Peyer's patch (tissue), 4 donors: ENCODE data around the gene GUCY1A2. TPM values are rescaled to one million over a fixed set of nuclear protein-coding genes. Genes with fewer than 3 reads are reported as not detected.

Experiments
- DNase-seq, 3 donors: peaks; one replicate each; pipeline ENCODE4 v3.0.0-alpha.2; 2017 to 2019
- H3K27ac ChIP-seq, 4 donors: fragments of 200-600 bp; sonication (generic); one replicate each; pipeline ENCODE4 v1.5.1; 2016 to 2019
- H3K27me3 ChIP-seq, 2 donors: fragments of 200-600 bp; sonication (generic); one replicate each; pipeline ENCODE4 v1.5.1; 2019
- H3K36me3 ChIP-seq, 3 donors: fragments of 200-600 bp; sonication (generic); one replicate each; pipeline ENCODE4 v1.5.1; 2016 to 2019
- H3K4me1 ChIP-seq, 4 donors: fragments of 200-600 bp; sonication (generic); one replicate each; pipeline ENCODE4 v1.5.1; 2016 to 2019
- H3K4me3 ChIP-seq, 4 donors: fragments of 200-600 bp; sonication (generic); 1 replicate in 3 of 4; 2 replicates in 1 of 4; pipeline ENCODE4 v1.5.1; 2016 to 2019; ENCODE audit warnings: mild to moderate bottlenecking in 1 of 4
- H3K9me3 ChIP-seq, 4 donors: fragments of 200-600 bp; sonication (generic); one replicate each; pipeline ENCODE4 v1.5.1; 2016 to 2019; ENCODE audit warnings: mild to moderate bottlenecking in 1 of 4
- POLR2A ChIP-seq, 2 donors: fragments of 450-650 bp; IDR thresholded peaks; one replicate each; pipeline ENCODE4 v1.5.1; 2017; ENCODE audit warnings: antibody characterized with exemption in 2 of 2, mild to moderate bottlenecking in 2 of 2, moderate library complexity in 2 of 2
- total RNA-seq, 4 donors: library from RNA; depleted of rRNA; stranded (reverse); fragments of >200 nt; gene quantifications; one replicate each; pipeline ENCODE4 v1.1.0, GENCODE V29; 2016
- TF ChIP-seq, protein P1 (sequence below), 6 experiments: fragments of 450-650 bp in 4 of 6; fragments of 200-600 bp in 2 of 6; sonication (generic) in 1 of 6; IDR thresholded peaks; one replicate each; pipeline ENCODE4 v1.5.1; 2017 to 2019; ENCODE audit warnings: antibody characterized with exemption in 6 of 6, mild to moderate bottlenecking in 3 of 6, moderate library complexity in 1 of 6

GUCY1A2 gene
- total RNA-seq, 4 donors from 2014 or later = 0.53 to 0.95 (median 0.75) TPM

DNA sequence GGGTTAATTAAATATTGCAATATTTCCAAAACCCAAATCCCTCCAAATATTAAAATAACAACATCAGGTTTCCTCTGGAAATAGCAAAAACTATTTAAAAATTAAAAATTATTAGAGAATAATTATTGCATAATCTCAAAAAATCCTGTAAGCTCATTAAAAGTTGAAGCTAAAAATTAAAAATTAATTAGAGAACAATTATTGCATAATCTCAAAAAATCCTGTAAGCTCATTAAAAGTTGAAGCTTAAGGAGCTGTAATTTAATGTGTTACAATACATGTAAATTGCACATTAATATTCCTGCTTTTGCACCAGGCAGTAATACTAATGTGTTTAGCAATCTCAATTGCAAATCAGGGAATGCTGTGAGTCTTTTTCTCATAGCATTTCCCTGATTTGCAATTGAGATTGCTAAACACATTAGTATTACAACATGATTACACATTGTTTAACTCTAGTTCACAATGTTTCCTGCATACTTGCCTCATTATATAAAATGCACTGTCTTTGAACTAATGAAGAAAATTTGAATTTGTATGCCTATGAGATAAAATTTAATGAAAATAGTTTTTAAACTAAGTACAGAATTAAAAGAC is 247.7 kb downstream of the GUCY1A2 start:
- H3K4me3 ChIP-seq = no peak overlapping the region
- no peaks in the 10 kb centered on the region for H3K36me3 ChIP-seq
- TF ChIP-seq, protein P1, sequence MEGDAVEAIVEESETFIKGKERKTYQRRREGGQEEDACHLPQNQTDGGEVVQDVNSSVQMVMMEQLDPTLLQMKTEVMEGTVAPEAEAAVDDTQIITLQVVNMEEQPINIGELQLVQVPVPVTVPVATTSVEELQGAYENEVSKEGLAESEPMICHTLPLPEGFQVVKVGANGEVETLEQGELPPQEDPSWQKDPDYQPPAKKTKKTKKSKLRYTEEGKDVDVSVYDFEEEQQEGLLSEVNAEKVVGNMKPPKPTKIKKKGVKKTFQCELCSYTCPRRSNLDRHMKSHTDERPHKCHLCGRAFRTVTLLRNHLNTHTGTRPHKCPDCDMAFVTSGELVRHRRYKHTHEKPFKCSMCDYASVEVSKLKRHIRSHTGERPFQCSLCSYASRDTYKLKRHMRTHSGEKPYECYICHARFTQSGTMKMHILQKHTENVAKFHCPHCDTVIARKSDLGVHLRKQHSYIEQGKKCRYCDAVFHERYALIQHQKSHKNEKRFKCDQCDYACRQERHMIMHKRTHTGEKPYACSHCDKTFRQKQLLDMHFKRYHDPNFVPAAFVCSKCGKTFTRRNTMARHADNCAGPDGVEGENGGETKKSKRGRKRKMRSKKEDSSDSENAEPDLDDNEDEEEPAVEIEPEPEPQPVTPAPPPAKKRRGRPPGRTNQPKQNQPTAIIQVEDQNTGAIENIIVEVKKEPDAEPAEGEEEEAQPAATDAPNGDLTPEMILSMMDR (IDR thresholded peaks at IDR 0.05) = no peak
- no peak for TF ChIP-seq POLR2A (IDR thresholded peaks at IDR 0.05)
- no peaks in the 10 kb centered on the region for H3K4me1 ChIP-seq
- DNase-seq = no peak
- H3K9me3 ChIP-seq = no peaks in the 10 kb centered on the region
- H3K27me3 ChIP-seq = no peaks in the 10 kb centered on the region
- H3K27ac ChIP-seq = no peak overlapping the region

DNA sequence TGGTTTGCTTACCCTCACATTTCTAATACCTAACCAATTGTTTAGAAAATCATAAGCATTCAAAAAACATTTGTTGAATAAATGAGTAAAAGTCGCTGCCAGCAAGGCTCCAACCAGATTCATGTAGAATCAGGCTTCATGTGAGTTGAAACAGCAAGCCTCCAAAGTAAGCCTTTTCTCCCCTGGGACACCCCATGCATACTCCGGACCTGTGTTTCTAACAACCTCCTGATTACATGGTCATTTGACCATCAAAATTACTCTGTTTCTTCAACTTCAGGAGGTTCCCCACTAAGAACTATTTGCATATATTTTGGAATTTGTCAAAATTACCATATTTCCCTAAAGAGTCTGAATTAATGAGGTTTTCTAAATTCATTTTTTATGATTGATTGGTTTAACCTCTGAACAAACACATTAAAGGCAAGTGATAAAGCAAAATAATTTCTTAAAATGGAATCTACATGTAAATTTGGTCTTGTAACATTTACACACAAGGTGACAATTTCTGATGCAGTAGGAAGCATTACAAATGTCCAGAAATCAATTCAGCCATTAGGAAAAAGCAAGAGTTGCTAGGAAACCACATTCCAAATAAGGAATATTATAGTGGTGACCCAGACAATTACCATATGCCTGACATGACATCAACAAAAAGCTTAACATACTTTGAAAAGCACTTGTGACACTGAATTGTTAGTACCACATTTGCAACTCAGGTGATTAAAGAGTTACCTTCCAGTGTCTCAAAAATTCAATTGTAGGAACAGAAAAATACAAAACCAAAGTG is 252.6 kb downstream of the GUCY1A2 start:
- TF ChIP-seq, protein P1 (IDR thresholded peaks at IDR 0.05) = no peak
- TF ChIP-seq POLR2A (IDR thresholded peaks at IDR 0.05) = no peak
- Histone ChIP-seq H3K27ac (no peak overlapping the region), H3K4me1 (no peaks in the 10 kb centered on the region), H3K4me3 (no peak overlapping the region), H3K9me3 (no peaks in the 10 kb centered on the region), H3K27me3 (no peaks in the 10 kb centered on the region), H3K36me3 (no peaks in the 10 kb centered on the region)
- no peak for DNase-seq

DNA sequence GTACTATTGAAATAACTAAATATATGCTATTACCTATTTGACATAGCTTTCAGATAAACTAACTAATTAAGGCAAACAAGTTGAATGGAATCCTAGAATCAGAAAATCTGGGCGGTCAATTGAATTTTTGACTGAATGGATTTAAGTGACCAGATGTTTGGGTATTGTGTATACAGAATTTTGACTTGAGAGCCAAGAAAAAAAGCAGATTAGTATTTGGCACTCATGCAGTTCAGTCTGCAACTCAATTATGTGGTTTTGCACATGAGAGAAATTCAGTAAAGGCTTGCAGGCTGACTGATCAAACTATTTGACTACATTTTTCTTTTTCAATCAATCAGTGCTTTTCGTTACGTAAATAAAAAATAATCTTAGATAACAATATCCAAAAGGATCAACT is 254.8 kb downstream of the GUCY1A2 start:
- H3K4me1 ChIP-seq = no peaks in the 10 kb centered on the region
- no peak overlapping the region for H3K4me3 ChIP-seq
- no peak overlapping the region for H3K27ac ChIP-seq
- no peaks in the 10 kb centered on the region for H3K9me3 ChIP-seq
- no peak for TF ChIP-seq POLR2A (IDR thresholded peaks at IDR 0.05)
- TF ChIP-seq, protein P1 (IDR thresholded peaks at IDR 0.05) = no peak
- no peaks in the 10 kb centered on the region for H3K36me3 ChIP-seq
- DNase-seq = no peak
- no peaks in the 10 kb centered on the region for H3K27me3 ChIP-seq

DNA sequence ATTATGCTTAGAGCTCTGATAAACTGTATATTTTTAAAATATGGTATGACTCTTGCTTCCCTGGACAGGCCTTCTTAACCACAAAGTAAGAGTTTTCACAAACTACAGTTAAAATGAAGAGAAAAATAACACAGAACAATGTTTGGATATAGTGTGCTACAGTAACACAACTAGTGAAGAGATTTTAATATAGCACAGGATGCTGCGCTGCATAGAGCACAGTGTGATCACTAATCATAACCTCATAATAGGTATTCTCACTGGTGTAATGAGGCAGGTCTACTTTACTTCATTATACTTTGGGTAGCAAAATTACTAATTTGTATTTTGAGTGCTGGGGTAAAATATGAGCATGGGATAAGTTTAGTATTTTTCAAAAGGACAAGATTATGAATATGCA is 256.5 kb downstream of the GUCY1A2 start:
- DNase-seq = no peak
- H3K4me3 ChIP-seq = no peak overlapping the region
- H3K4me1 ChIP-seq = no peaks in the 10 kb centered on the region
- H3K27ac ChIP-seq = no peak overlapping the region
- H3K9me3 ChIP-seq = no peaks in the 10 kb centered on the region
- TF ChIP-seq, protein P1 (IDR thresholded peaks at IDR 0.05) = no peak
- TF ChIP-seq POLR2A (IDR thresholded peaks at IDR 0.05) = no peak
- no peaks in the 10 kb centered on the region for H3K27me3 ChIP-seq
- H3K36me3 ChIP-seq = no peaks in the 10 kb centered on the region

DNA sequence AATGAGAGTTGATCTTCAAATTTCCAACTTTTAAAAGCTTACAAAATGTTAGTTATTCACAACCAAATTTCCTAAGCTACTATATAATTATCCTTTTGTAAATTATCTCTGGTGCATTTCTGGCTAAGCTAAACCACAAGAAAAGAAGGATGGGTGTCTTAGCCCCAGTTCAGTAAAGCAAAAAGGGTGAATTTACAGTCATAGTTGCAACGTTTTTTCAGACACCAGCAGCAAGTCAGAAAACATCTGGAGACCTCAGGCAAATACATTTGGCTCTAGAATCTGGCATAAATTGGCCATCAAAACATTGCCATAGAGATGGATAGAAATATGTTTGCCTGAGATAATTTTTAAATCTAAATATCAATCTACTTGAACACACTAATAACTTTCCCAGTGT is 257.0 kb downstream of the GUCY1A2 start:
- no peaks in the 10 kb centered on the region for H3K9me3 ChIP-seq
- no peak for DNase-seq
- TF ChIP-seq, protein P1 (IDR thresholded peaks at IDR 0.05) = no peak
- TF ChIP-seq POLR2A (IDR thresholded peaks at IDR 0.05) = no peak
- H3K36me3 ChIP-seq = no peaks in the 10 kb centered on the region
- no peaks in the 10 kb centered on the region for H3K4me1 ChIP-seq
- no peak overlapping the region for H3K4me3 ChIP-seq
- H3K27ac ChIP-seq = no peak overlapping the region
- no peaks in the 10 kb centered on the region for H3K27me3 ChIP-seq
